Activated naive CD8-positive, alpha-beta T cell (primary cell): ENCODE results near the gene TDRD5.
A peak's percentile ranks its signal among the peaks of the same experiment; 100 is the strongest.

Experiments used
- H3K27ac Mint-ChIP-seq: one replicate; pipeline ENCODE4 v1.8.0; 2021; ENCODE audit warnings: mixed read lengths
- H3K27me3 Mint-ChIP-seq: one replicate; pipeline ENCODE4 v1.8.0; 2021; ENCODE audit warnings: mixed read lengths
- H3K36me3 Mint-ChIP-seq: one replicate; pipeline ENCODE4 v1.8.0; 2021; ENCODE audit warnings: mixed read lengths
- H3K4me1 Mint-ChIP-seq: one replicate; pipeline ENCODE4 v1.8.0; 2021; ENCODE audit warnings: low read depth, mixed read lengths
- H3K4me3 Mint-ChIP-seq: one replicate; pipeline ENCODE4 v1.8.0; 2021; ENCODE audit warnings: mild to moderate bottlenecking, mixed read lengths
- H3K9me3 Mint-ChIP-seq: one replicate; pipeline ENCODE4 v1.8.0; 2021; ENCODE audit warnings: low read depth, mixed read lengths

TDRD5 gene

DNA sequence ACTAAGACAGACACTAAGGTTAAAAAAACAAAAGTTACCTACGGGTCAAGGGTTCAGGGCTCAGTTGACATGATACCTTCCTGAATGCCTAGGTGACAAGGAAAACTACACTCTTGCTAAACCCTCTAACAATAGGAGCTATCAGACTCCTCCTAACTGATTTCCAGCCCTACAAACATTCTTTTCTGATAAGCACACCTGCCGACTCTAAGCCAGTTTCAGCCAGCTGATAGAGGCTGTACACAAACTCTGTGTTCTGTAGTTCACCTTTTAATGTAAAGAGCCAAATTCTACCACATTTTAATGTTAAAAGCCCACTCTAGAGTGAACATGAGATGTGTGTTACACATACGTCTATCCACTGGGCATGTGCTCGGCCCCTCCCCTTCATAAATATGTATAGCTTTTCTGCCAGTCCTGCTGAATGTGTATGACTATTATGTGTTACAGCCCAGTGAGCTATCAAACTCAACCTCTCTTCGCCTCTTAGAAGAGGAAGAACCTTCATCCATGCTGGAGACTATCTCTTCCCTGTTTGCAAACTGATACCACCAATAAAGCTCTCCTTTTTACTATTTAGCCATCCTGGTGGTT lies 111.4 kb downstream of the TDRD5 start:
- no peak overlapping the region for H3K27ac Mint-ChIP-seq
- H3K36me3 Mint-ChIP-seq: no peaks in the 10 kb centered on the region
- H3K4me3 Mint-ChIP-seq: no peak overlapping the region
- no peaks in the 10 kb centered on the region for H3K9me3 Mint-ChIP-seq
- H3K27me3 Mint-ChIP-seq: no peaks in the 10 kb centered on the region
- H3K4me1 Mint-ChIP-seq: peaks cover 2% of the 10 kb centered on the region

DNA sequence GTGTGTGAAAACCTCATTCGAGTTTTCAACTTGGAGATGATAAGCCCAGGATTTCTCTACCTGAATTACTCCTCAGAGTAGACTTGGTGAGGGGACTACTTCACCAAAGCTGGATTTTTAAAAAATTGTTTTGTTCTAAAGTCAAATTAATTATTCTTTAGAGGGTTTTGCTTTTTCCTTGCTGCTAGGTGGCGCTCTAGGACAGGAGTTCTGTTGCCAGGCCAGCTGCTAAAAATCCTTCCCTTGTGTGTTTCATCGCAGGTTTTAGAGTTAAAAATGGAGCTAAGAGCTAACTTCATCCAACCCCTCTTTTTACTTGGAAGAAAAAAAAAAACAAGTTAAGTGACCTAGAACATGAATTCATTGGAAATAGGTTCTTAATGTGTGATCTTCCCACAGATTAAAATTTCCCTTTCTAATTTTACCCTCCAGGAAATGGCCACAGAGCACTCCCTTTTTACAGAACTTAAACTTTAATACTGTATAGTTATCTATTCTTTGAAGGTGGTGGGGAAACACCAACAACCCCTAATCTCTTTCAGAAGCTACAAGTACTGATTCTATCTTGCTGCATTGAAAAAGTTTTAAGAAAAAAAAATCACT lies 114.8 kb downstream of the TDRD5 start:
- Mint-ChIP-seq H3K9me3 (no peaks in the 10 kb centered on the region), H3K36me3 (no peaks in the 10 kb centered on the region), H3K4me3 (no peak overlapping the region), H3K27ac (no peak overlapping the region), H3K4me1 (peaks cover 21% of the 10 kb centered on the region), H3K27me3 (no peaks in the 10 kb centered on the region)

DNA sequence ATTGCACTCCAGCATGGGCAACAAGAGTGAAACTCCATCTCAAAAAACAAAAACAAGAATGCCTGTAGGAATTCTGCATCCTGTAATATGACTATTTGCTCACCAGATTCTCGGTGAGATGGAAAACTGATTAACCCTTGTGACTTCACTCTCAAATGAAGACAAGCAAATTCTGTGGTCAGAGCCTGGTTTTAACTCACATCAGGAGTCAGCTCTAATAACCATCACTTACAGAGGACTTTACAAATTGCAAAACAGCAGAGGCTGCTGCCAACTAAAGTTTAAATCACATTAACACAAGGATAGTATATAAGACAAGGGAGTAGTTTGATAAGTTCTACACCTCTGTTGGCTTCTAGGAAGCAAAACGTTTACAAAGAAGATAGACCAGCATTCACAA lies 115.8 kb downstream of the TDRD5 start:
- H3K9me3 Mint-ChIP-seq: no peaks in the 10 kb centered on the region
- H3K36me3 Mint-ChIP-seq: no peaks in the 10 kb centered on the region
- H3K4me3 Mint-ChIP-seq: no peak overlapping the region
- H3K27ac Mint-ChIP-seq: no peak overlapping the region
- peaks cover 21% of the 10 kb centered on the region for H3K4me1 Mint-ChIP-seq
- peaks cover 2% of the 10 kb centered on the region for H3K27me3 Mint-ChIP-seq

DNA sequence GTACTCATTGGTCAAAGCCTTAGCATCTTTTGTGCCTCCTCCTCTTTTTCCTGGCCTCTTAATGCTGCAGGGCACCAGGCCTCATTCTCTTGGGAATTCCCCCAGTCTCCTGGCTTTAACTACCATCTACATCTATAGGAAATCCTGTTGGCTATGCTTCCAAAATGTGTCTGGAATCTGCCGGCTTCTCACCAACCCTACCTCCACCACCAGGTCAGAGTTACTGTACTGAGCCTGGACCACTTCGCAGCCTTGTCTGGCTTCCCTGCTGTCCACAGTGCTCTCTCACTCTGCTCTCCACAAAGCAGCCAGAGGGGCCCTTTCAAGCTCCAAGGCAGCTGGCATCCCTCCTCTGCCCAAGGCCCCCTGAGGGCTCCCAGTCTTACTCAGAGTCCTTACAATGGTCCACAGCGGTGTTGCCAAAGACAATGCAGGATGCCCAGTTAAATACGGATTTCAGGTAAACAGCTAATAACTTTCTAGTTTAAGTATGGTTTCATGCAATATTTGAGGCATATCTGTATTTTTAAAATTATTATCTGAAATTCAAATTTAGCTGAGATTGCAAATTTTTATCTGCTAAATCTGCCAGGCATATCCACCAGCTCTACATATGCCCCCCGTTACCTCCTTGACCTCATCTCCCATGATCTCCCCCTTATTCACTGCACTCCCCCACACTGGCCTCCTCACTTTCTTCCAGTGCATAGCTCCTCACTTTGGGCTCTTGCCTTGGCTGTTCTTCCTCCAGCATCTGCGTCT lies 117.0 kb downstream of the TDRD5 start:
- Mint-ChIP-seq H3K9me3 (peaks cover 8% of the 10 kb centered on the region), H3K27ac (no peak overlapping the region), H3K36me3 (peaks cover 8% of the 10 kb centered on the region)

DNA sequence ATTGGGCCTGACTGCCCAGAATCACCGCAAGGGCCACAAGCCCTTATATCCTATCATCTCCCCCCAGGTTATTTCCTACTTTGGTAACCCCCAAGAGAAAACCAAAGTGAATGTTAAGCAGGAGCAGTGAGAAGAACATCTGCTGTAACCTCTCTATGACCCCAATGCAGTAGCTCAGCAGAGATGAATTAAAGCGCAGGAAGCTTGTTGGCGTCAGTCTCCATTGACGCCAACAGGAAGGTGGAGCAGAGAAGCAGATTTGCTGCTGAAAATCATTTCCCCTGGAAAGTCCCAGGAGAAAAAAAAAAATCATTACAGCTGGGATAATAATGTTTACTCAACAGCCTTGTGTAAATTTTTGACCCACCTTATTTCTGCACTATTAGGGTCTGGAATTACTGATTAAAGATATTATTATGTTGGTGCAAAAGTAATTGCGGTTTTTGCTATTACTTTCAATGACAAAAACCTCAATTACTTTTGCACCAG lies 118.3 kb downstream of the TDRD5 start:
- peaks cover 21% of the 10 kb centered on the region for H3K4me1 Mint-ChIP-seq
- H3K4me3 Mint-ChIP-seq: peak overlapping the region; percentile 30
- H3K9me3 Mint-ChIP-seq: peaks cover 20% of the 10 kb centered on the region
- H3K27me3 Mint-ChIP-seq: peaks cover 2% of the 10 kb centered on the region
- no peak overlapping the region for H3K27ac Mint-ChIP-seq
- H3K36me3 Mint-ChIP-seq: peaks cover 10% of the 10 kb centered on the region

More for the DNA sequence above, 117.0 kb downstream of the TDRD5 start:
- peaks cover 21% of the 10 kb centered on the region for H3K4me1 Mint-ChIP-seq
- no peak overlapping the region for H3K4me3 Mint-ChIP-seq
- H3K27me3 Mint-ChIP-seq: peaks cover 2% of the 10 kb centered on the region

DNA sequence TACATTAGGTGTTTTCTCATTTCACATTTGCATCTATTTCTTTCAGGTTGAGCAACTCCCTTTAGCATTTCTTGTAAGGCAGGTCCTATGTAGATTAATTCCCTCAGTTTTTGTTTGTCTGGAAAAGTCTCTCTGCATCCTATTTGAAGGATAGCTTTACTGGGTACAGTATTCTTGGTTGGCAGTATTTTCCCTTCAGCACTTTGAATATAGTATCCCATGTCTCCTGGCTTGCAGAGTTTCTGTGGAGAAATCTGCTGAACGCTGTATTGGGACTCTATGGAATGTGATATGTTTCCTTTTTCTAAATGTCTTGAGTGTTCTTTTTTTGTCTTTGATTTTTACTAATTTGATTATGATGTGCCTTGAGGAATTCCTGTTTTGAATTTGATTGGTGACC lies 122.5 kb downstream of the TDRD5 start:
- Mint-ChIP-seq H3K4me3 (no peak overlapping the region), H3K4me1 (peaks cover 15% of the 10 kb centered on the region), H3K27me3 (peaks cover 4% of the 10 kb centered on the region), H3K36me3 (peaks cover 27% of the 10 kb centered on the region), H3K27ac (no peak overlapping the region), H3K9me3 (peaks cover 56% of the 10 kb centered on the region)

DNA sequence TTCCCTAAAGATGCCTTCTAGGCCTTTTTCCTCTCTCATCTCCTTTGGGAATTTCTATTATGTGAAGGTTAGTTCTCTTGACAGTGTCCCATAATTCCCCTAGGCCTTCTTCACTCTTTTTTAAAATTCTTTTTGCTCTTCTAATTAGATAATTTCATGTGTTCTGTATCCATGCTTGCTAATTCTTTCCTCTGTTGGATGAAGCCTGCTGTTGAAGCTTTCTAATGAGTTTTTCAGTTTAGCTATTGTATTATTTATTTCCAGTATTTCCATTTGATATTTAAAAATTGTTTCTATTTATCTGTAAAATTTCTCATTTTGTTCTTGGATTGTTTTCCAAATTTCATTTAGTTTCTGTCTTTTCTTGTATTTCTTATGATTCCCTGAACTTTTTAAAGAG lies 123.0 kb downstream of the TDRD5 start:
- Mint-ChIP-seq H3K36me3 (peaks cover 30% of the 10 kb centered on the region), H3K27ac (no peak overlapping the region), H3K4me1 (peaks cover 10% of the 10 kb centered on the region), H3K27me3 (peaks cover 4% of the 10 kb centered on the region), H3K9me3 (peaks cover 57% of the 10 kb centered on the region), H3K4me3 (no peak overlapping the region)

DNA sequence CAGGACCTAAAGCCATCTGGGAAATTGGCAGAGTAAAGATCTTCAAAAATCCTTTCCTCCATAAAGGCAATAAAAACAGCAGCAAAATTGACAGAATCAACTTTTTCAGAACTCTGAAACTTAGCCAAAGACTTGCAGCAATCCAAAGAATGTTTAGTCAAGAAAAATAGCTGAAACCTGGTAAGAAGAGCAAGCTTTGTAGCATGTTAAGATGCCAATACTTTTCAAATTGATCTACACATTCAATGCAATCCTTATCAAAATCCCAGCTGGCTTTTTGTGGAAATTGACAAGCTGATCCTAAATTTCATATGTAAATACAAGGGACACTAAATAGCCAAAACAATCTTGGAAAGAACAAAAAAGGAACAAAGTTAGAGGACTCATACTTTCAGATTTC lies 127.6 kb downstream of the TDRD5 start:
- Mint-ChIP-seq H3K27ac (no peak overlapping the region), H3K27me3 (peaks cover 9% of the 10 kb centered on the region), H3K9me3 (peaks cover 42% of the 10 kb centered on the region), H3K36me3 (peaks cover 23% of the 10 kb centered on the region), H3K4me3 (no peak overlapping the region), H3K4me1 (no peaks in the 10 kb centered on the region)

DNA sequence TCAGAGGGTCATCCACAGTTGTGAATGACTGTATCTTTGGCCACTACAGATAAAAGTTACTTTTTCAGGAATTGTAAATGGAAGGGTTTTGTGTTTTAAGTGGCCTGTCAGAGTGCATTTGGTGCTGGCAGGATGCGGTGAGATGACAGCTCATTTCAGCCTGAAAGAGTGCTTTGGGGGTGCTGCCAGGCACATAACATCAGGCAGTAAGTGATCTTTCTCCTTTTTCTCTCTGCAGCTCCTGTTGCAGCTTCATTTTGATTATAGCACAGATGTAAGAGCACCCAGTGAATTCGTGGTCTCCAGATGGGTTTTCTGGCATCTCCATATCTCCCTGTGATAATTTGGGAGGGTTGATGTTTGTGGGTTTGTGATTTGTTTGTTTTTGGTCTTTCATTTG lies 136.6 kb downstream of the TDRD5 start:
- Mint-ChIP-seq H3K36me3 (no peaks in the 10 kb centered on the region), H3K4me3 (no peak overlapping the region), H3K4me1 (no peaks in the 10 kb centered on the region), H3K27me3 (peaks cover 9% of the 10 kb centered on the region), H3K9me3 (no peaks in the 10 kb centered on the region), H3K27ac (no peak overlapping the region)

DNA sequence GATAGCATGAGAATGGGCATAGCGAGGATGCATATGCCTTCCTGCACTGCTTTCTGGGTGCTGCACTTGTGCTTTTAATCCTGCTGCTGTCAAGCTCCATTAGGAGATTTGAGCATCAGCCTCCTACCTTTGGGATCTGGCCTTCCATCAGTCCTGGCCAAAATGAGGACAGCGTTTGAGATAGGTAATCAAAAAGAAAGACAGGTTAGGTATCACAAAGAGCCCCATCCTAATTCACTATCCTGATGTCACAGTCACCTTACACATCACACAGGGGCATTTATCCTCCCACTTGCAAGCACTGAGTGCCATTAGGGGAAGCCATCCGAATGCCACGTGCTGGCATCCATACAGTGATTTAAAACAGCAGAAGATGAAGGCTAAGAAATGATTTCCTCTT lies 138.2 kb downstream of the TDRD5 start:
- peaks cover 12% of the 10 kb centered on the region for H3K27me3 Mint-ChIP-seq
- H3K4me3 Mint-ChIP-seq: no peak overlapping the region
- H3K36me3 Mint-ChIP-seq: no peaks in the 10 kb centered on the region
- H3K9me3 Mint-ChIP-seq: no peaks in the 10 kb centered on the region
- H3K27ac Mint-ChIP-seq: no peak overlapping the region
- H3K4me1 Mint-ChIP-seq: no peaks in the 10 kb centered on the region

DNA sequence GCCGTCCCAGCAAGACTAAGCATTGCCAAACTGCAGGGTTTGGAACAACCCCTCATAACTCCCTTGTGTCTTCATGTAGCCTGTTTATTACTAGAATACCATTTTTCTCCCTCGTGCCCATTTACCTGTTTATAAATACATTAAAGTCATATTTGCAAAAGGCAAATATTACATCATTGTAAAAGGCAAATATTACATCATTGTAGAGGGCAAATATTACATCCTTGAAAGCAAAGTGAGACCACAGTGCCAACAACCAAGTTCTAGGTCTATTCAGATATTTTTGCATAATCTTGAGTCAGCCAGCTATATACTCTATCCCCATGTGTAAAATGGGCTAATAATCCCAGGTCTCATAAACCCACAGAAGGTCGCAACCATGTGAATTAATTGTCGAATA lies 140.0 kb downstream of the TDRD5 start:
- Mint-ChIP-seq H3K4me1 (no peaks in the 10 kb centered on the region), H3K9me3 (no peaks in the 10 kb centered on the region), H3K27me3 (peaks cover 17% of the 10 kb centered on the region), H3K4me3 (no peak overlapping the region), H3K36me3 (peaks cover 2% of the 10 kb centered on the region), H3K27ac (no peak overlapping the region)
